ENCODE data around the gene IL33. TPM values are rescaled to one million over a fixed set of nuclear protein-coding genes. Genes with fewer than 3 reads are reported as not detected.

Gene IL33
- total RNA-seq, 1 experiment from 2014 or later = 0.10 TPM

GRCh38 chr9:6230037-6230780, 14.6 kb downstream of the IL33 start:
- H3K27ac ChIP-seq = no peak overlapping the region
- H3K4me1 ChIP-seq = no peaks in the 10 kb centered on the region
- no peak for DNase-seq
- no peaks in the 10 kb centered on the region for H3K36me3 ChIP-seq
- H3K4me3 ChIP-seq = no peak overlapping the region
- H3K27me3 ChIP-seq = no peaks in the 10 kb centered on the region
- H3K9me3 ChIP-seq (replicated peaks) = no peaks in the 10 kb centered on the region

DNA sequence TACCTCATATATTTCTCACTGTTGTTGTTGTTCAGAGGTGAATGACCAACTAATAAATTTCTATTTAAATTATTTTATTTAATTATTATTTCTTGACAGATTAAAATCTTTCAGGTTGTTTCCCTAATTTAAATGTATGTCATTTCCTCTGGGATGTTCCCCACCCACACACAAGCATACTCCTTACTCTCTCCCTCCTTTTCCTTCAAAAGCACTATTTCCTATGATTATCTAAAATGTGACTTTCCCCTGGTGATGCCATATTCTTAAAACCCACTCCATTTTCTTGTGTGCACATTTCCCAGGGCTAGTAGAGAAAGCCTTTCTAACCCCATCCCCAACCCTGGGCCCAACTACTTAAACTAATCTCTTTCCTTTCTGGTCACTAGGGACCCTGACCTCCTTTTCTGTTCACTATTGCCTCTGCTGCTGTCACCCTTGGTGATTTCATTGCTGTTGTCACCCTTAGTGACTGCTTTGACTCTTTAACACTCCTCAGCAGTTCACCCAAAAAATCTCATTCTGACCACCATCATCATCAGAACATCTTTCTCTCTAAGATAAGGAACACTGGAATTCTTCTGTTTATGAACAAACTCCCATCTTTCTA, 16.8 kb downstream of the IL33 start:
- Histone ChIP-seq H3K4me3 (no peak overlapping the region), H3K36me3 (no peaks in the 10 kb centered on the region), H3K27me3 (no peaks in the 10 kb centered on the region), H3K9me3 (replicated peaks) (no peaks in the 10 kb centered on the region), H3K27ac (no peak overlapping the region), H3K4me1 (no peaks in the 10 kb centered on the region)
- DNase-seq = no peak

GRCh38 chr9:6234014-6234413, 18.4 kb downstream of the IL33 start:
- Histone ChIP-seq H3K9me3 (replicated peaks) (no peaks in the 10 kb centered on the region), H3K27me3 (no peaks in the 10 kb centered on the region), H3K4me1 (no peaks in the 10 kb centered on the region), H3K36me3 (no peaks in the 10 kb centered on the region), H3K4me3 (no peak overlapping the region), H3K27ac (no peak overlapping the region)
- DNase-seq = no peak

- H3K36me3 ChIP-seq = no peaks in the 10 kb centered on the region
- no peaks in the 10 kb centered on the region for H3K27me3 ChIP-seq
- no peaks in the 10 kb centered on the region for H3K4me1 ChIP-seq
- H3K27ac ChIP-seq = no peak overlapping the region
- no peaks in the 10 kb centered on the region for H3K9me3 ChIP-seq (replicated peaks)
- DNase-seq = no peak
- no peak overlapping the region for H3K4me3 ChIP-seq
Measured at GRCh38 chr9:6237267-6237666, 21.7 kb downstream of the IL33 start.

- Histone ChIP-seq H3K27me3 (no peaks in the 10 kb centered on the region), H3K9me3 (replicated peaks) (no peaks in the 10 kb centered on the region), H3K27ac (no peak overlapping the region), H3K4me1 (peaks cover 3% of the 10 kb centered on the region; the same call in 1 of the 2 replicates), H3K36me3 (no peaks in the 10 kb centered on the region), H3K4me3 (no peak overlapping the region)
- no peak for DNase-seq
Measured at GRCh38 chr9:6239048-6239461, 23.4 kb downstream of the IL33 start.

- Histone ChIP-seq H3K9me3 (replicated peaks) (no peaks in the 10 kb centered on the region), H3K27me3 (no peaks in the 10 kb centered on the region), H3K4me1 (peaks cover 3% of the 10 kb centered on the region; the same call in 1 of the 2 replicates), H3K27ac (no peak overlapping the region), H3K4me3 (no peak overlapping the region), H3K36me3 (no peaks in the 10 kb centered on the region)
- no peak for DNase-seq
Measured at GRCh38 chr9:6239694-6240093, 24.1 kb downstream of the IL33 start.

- H3K27ac ChIP-seq = no peak overlapping the region
- peak; percentile 15 to 38 for DNase-seq
- H3K4me1 ChIP-seq = peaks cover 3% of the 10 kb centered on the region; the same call in 1 of the 2 replicates
- no peaks in the 10 kb centered on the region for H3K27me3 ChIP-seq
- no peaks in the 10 kb centered on the region for H3K9me3 ChIP-seq (replicated peaks)
- no peak overlapping the region for H3K4me3 ChIP-seq
- no peaks in the 10 kb centered on the region for H3K36me3 ChIP-seq
Measured at GRCh38 chr9:6243746-6244145, 28.1 kb downstream of the IL33 start.

DNA sequence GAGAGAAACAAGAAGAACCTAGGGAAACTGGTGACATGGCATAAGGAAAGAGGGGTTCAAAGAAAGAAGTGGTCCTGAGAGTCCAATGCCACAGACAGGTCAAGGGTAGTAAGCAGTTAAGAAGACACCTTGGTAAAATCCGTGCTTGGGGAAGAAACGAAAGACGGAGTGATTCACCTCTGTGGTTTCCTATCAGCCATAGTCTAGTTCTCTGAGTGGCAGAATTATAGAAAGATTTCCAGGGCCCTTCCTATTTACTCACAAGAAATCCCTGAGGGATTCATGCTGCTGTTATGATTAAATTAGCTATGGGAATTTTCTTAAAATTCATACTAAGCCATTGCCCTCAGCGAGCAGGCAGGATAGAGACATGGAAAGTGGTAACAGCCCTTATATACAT, 31.7 kb downstream of the IL33 start:
- Histone ChIP-seq H3K27me3 (no peaks in the 10 kb centered on the region), H3K4me1 (peaks cover 3% of the 10 kb centered on the region; the same call in 1 of the 2 replicates), H3K4me3 (no peak overlapping the region), H3K36me3 (no peaks in the 10 kb centered on the region), H3K9me3 (replicated peaks) (no peaks in the 10 kb centered on the region), H3K27ac (no peak overlapping the region)
- no peak for DNase-seq

DNA sequence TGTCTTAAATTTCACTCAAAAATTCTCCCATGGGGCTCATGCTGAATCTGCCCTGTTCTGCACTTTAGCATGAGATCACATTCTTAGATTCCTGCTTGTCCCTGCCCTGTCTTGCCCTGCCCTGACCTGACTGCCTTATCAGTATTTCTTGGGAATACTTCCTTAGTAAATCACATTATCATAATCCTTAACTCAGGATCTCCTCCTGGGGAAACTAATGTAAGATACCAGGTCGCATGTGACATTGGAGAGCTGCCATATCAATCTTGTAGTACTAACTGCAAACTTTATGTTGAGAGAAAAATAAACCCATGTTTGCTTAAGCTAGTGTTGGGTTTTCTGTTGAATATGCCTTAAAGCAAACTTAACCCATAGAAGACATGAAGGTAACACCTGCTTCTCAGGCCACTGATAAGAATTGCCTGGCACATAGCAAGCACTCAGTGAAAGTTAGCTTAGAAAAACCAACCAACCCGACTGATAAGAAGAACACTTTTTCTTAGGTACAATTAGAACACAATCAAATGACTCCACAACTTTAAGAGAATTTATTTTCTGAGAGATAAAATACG, 53.3 kb downstream of the IL33 start:
- H3K27ac ChIP-seq = no peak overlapping the region
- no peaks in the 10 kb centered on the region for H3K36me3 ChIP-seq
- no peaks in the 10 kb centered on the region for H3K9me3 ChIP-seq (replicated peaks)
- H3K4me1 ChIP-seq = no peaks in the 10 kb centered on the region
- no peaks in the 10 kb centered on the region for H3K27me3 ChIP-seq
- no peak for DNase-seq
- no peak overlapping the region for H3K4me3 ChIP-seq

- Histone ChIP-seq H3K4me1 (no peaks in the 10 kb centered on the region), H3K27ac (no peak overlapping the region), H3K36me3 (no peaks in the 10 kb centered on the region), H3K27me3 (no peaks in the 10 kb centered on the region), H3K9me3 (replicated peaks) (no peaks in the 10 kb centered on the region), H3K4me3 (no peak overlapping the region)
- no peak for DNase-seq
Measured at GRCh38 chr9:6270896-6271295, 55.3 kb downstream of the IL33 start.

- H3K27me3 ChIP-seq = no peaks in the 10 kb centered on the region
- no peaks in the 10 kb centered on the region for H3K4me1 ChIP-seq
- H3K4me3 ChIP-seq = no peak overlapping the region
- DNase-seq = no peak
- no peaks in the 10 kb centered on the region for H3K9me3 ChIP-seq (replicated peaks)
- H3K36me3 ChIP-seq = no peaks in the 10 kb centered on the region
- H3K27ac ChIP-seq = no peak overlapping the region
Measured at GRCh38 chr9:6271508-6272228, 56.1 kb downstream of the IL33 start.

DNA sequence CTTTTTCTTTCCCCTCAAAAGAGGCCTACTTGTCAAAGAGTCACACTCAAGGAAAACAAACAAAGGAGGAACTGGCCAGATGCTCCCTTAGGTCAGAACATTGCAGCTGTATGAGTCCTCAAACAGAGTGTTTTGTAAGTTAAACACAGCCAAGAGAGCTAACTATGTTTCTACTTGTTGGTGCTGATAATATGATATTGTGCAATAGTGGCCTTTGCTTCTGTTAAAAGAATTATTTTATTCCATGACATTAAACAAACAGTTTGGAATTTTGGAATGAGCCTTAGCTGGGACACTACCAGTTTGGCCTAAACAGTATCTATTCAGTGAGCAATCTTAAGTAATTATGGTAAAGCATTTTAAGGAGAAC, 56.6 kb downstream of the IL33 start:
- DNase-seq = no peak
- no peaks in the 10 kb centered on the region for H3K27me3 ChIP-seq
- no peaks in the 10 kb centered on the region for H3K4me1 ChIP-seq
- no peaks in the 10 kb centered on the region for H3K36me3 ChIP-seq
- H3K9me3 ChIP-seq (replicated peaks) = no peaks in the 10 kb centered on the region
- no peak overlapping the region for H3K27ac ChIP-seq
- no peak overlapping the region for H3K4me3 ChIP-seq

DNA sequence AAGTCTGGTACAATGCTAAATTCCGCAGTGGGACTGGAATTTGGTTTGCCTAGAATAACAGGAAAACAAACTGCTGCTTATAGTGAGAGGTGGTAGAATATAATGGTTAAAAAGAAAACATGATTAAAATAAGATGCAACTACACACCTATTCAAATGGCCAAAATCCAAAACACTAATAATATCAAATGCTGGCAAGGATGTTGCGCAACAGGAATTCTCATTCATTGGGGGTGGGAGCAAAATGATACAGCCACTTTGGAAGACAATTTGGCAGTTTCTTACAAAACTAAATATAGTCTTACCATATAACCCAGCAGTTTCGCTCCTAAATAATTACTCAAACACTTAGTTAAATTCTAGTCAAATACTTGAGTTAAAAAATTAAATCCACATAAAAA, 61.8 kb downstream of the IL33 start:
- Histone ChIP-seq H3K4me1 (no peaks in the 10 kb centered on the region), H3K27me3 (no peaks in the 10 kb centered on the region), H3K4me3 (no peak overlapping the region), H3K36me3 (no peaks in the 10 kb centered on the region), H3K9me3 (replicated peaks) (no peaks in the 10 kb centered on the region), H3K27ac (no peak overlapping the region)
- no peak for DNase-seq

DNA sequence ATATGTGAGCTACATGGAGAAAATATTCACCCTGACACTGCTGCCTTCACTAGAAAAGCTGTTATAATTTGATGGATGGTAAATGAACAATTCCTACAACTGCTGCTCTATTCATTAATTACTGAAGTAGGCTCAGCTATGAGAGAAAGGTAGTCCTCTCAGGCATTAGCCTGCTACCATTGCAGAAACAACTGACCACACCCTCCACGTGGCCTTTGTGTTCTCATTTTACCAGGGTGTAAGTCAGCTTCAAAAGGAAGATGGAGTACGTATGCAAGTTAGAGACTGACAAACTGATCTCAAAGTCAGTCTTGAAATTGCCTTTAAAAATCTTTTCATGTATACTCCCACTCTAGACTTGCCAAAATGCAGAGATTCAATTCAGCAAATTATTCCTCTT, 86.3 kb downstream of the IL33 start:
- no peaks in the 10 kb centered on the region for H3K27me3 ChIP-seq
- no peak for DNase-seq
- no peaks in the 10 kb centered on the region for H3K9me3 ChIP-seq (replicated peaks)
- no peaks in the 10 kb centered on the region for H3K4me1 ChIP-seq
- no peaks in the 10 kb centered on the region for H3K36me3 ChIP-seq
- no peak overlapping the region for H3K4me3 ChIP-seq
- H3K27ac ChIP-seq = no peak overlapping the region

DNA sequence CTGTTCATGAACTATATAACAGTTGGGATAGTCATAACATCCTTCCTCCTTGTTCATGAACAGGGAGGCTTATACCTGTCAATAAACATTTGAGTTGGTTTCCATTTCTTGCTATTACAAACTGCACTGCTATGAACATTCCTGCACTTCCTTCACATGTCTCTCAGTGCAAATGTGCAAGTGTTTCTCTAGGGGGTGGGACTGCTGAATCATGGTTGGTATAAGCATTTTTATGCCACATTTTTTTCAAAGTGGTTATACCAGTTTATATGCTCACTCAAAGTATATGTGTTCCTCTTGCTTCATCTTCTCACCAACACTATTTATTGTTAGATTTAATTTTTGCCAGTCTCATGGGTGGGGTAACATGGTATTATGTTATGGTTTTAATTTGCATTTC, 86.8 kb downstream of the IL33 start:
- H3K4me3 ChIP-seq = no peak overlapping the region
- no peak overlapping the region for H3K27ac ChIP-seq
- H3K9me3 ChIP-seq (replicated peaks) = no peaks in the 10 kb centered on the region
- H3K4me1 ChIP-seq = no peaks in the 10 kb centered on the region
- no peak for DNase-seq
- H3K27me3 ChIP-seq = no peaks in the 10 kb centered on the region
- no peaks in the 10 kb centered on the region for H3K36me3 ChIP-seq
